Urinary bladder (tissue), 4 donors: Measurements from ENCODE around the gene ZNF541. TPM values are rescaled to one million over a fixed set of nuclear protein-coding genes. Genes with fewer than 3 reads are reported as not detected.
"Not testable (repeated sequence)": the region's sequence is repeated elsewhere in the genome, so short reads cannot be mapped to it uniquely, and the experiment has no call there.

Source experiments
- DNase-seq: peaks from one replicate; pipeline ENCODE4 v3.0.0-alpha.2; 2015; ENCODE audit errors: extremely low spot score
- H3K27ac ChIP-seq: one replicate; pipeline ENCODE4 v1.5.1; 2013; ENCODE audit warnings: low read depth, mild to moderate bottlenecking, moderate library complexity
- H3K36me3 ChIP-seq: one replicate; pipeline ENCODE4 v1.6.1; 2013; ENCODE audit warnings: mild to moderate bottlenecking, moderate library complexity; ENCODE audit not compliant: insufficient read depth
- H3K4me1 ChIP-seq: one replicate; pipeline ENCODE4 v1.6.1; 2013; ENCODE audit warnings: mild to moderate bottlenecking, moderate library complexity; ENCODE audit not compliant: insufficient read depth
- H3K4me3 ChIP-seq: one replicate; pipeline ENCODE4 v1.5.1; 2013; ENCODE audit warnings: low read depth, low read length
- WGBS: extraction: QIAGEN DNeasy Blood & Tissue Kit; methylation state at CpG from one replicate; pipeline ENCODE4 v1.1.7; 2013; 5-methylcytosine and 5-hydroxymethylcytosine counted together
- polyA plus RNA-seq: library from polyadenylated mRNA; stranded (reverse); fragments of 200-250 nt; gene quantifications from one replicate; pipeline ENCODE4 v1.2.3, GENCODE V29; 2013
- total RNA-seq: library from RNA; depleted of rRNA; stranded (reverse); fragments of >200 nt; gene quantifications from one replicate; pipeline ENCODE4 v1.2.3, GENCODE V29; 2014
- donor health status: healthy with polysubstance abuse.
- donor health status: healthy.

ZNF541 gene
- total and polyA plus RNA-seq, 2 donors = 0.16 to 0.25 TPM

DNA sequence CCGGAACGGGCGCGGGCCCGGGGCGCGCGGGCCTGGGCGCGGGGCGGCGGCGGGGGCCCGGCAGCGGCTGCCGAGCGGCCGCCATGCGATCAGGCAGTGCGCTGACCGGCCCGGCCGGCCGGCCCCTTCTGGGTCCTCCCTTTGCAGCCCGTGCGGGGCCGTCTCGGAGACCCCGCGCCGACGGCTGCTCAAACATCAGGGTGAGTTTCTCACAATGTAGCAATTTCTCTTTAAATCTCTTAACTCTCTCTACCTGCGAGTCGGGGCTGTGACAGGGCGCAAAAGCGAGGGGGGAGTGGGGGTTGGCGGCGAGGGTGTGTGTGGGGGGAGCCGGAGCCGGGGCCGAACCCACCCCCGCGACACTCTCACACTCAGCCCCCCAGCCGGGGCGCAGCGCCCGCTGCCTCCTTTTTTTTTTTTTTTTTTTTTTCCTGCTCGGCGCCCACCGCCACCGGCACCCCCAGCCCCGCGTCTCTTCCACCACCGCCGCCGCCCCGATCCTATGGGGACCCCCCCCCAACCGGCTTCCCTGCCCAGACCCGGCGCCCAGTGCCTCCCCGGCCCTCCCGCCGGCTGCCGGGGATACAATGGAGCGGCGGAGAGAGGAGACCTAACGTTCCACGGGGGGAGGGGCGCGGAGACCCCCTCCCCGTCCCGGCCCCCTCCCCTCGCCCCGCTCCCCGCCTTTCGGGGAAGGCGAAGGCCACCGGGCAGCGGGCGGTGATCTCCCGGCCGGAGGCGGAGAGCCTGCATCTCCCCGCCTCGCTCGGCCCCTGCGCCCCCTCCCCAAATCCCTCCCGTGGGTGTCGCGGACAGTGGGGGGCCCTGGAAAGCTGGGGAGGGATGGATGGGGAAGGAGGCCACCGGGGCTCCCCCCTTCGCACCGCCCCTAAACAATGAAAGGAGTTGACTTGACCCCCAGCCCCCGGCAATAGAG is 36.3 kb upstream of the ZNF541 start, which contains the start of gene BICRA:
TSS of gene BICRA (plus strand) at position 166 of the 937 bp plus-strand sequence. CDS start 64,441 bp downstream, outside the sequence.
- peaks cover 2% of the 10 kb centered on the region for H3K4me1 ChIP-seq
- DNase-seq = no peak

DNA sequence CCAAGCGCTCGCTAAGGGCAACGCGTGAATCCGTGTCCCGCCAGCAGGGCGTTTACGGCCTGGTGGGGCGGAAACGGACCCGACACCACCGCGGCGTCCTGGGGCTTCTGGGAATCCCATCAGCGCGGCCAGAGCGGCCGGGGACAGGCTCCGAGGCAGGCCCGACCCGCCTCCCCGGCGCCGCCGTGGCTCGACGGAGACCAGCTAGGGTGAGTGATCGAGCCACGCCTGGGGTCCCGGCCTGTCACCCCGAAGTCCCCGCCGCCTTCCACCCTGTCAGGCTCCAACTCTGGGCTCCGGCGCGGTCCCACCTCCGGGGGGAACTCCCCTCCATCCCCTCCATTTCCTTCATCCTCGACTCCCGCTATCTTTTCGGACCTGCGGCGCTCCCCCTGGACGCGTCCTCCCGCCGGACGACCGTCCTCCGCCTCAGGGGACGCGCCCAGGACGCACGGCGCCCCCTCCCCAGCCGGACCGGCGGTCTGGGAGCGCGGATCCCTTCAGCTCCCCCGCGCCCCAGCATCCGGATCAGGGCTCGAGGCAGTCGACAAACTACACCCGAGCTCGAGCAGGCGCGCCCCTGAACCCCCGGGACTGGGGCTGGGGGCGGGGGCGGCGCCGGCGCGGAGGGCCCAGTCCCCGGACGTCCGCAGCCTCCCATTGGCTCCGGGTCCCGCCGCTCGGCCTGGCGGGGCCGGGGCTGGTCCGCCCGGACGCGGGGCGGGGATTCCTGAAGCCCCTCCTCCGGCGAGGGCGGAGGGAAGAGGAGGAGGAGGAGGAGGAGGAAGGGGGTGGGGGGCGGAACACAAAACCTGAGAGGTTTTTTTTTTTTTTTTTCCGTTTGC is 35.3 kb upstream of the ZNF541 start:
- H3K36me3 ChIP-seq = no peaks in the 10 kb centered on the region
- peaks cover 2% of the 10 kb centered on the region for H3K4me1 ChIP-seq
- WGBS = under 1% methylated on average over 94 of the region's 94 CpGs
- peak; percentile 76 for DNase-seq
- H3K27ac ChIP-seq = peak overlapping the region; percentile 97
- H3K4me3 ChIP-seq = peak overlapping the region; percentile 98

More for the DNA sequence above, 36.3 kb upstream of the ZNF541 start, which contains the start of gene BICRA:
- Histone ChIP-seq H3K36me3 (no peaks in the 10 kb centered on the region), H3K27ac (peak within 1 kb of the TSS; percentile 97), H3K4me3 (peak within 1 kb of the TSS; percentile 98)
- WGBS = under 1% methylated on average over 93 of the region's 94 CpGs

DNA sequence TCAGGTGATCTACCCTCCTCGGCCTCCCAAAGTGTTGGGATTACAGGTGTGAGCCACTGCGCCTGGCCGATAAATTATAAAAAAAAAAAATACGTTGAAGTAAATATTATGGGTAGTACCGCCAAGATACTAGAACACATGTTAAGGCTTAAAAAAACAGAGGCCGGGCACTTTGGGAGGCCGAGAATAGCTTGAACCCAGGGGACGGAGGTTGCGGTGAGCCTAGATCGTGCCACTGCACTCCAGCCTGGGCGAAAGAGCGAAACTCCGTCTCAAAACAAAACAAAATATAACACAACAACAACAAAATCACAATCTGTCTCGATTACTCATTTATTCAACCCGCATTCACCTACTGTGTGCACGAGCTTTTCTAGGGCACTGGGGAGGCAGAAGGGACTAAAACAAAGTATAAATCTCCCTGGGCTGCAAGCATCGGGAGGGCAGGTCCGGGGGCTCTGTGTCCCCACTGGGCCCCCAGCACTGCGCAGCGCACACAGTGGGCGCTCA is 34.7 kb upstream of the ZNF541 start:
- Histone ChIP-seq H3K27ac (peak overlapping the region; percentile 97), H3K4me1 (peaks cover 2% of the 10 kb centered on the region), H3K4me3 (peak overlapping the region; percentile 98), H3K36me3 (no peaks in the 10 kb centered on the region)
- 33% methylated on average over 21 of the region's 21 CpGs for WGBS
- DNase-seq = no peak

DNA sequence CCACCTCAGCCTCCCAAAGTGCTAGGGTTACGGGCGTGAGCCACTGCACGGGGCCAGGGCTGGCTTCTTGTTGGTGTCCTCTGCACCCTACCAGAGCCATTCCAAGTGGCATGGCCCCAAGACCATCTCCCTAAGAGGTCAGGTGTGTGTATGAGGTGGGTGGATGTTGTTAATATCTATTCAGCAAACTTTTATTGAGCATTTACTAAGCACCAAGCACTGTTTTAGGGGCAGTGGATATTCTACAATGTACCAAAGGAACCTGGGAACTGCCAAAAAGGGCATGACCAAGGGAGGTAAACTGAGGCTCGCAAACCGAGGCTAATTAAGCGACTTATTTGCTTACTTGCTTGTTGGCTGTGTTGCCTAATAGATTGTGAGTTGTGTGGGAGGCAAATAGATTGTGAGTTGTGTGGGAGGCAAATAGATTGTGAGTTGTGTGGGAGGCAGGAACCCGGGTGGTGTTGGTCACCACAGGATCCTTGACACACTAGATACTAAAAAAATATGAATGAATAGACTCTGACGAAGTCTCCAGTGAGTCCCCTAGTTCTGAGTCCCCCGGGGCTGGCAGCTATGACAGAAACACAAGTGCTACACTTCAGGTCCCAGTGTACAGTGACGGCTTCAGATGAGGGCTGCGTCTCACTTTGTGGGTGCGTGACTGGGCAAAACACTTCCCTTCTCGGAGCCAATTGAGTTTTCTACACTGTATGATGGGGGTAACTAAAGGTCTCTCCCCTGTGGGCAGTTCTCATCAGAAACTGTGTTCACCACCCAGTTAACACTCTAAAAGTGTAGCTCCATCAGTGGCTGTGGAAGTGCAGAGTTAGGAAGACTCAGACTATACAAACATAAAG is 31.0 kb upstream of the ZNF541 start:
- Histone ChIP-seq H3K4me1 (no peaks in the 10 kb centered on the region), H3K27ac (no peak overlapping the region), H3K4me3 (no peak overlapping the region), H3K36me3 (no peaks in the 10 kb centered on the region)
- WGBS = 69% methylated on average over 13 of the region's 13 CpGs
- no peak for DNase-seq

DNA sequence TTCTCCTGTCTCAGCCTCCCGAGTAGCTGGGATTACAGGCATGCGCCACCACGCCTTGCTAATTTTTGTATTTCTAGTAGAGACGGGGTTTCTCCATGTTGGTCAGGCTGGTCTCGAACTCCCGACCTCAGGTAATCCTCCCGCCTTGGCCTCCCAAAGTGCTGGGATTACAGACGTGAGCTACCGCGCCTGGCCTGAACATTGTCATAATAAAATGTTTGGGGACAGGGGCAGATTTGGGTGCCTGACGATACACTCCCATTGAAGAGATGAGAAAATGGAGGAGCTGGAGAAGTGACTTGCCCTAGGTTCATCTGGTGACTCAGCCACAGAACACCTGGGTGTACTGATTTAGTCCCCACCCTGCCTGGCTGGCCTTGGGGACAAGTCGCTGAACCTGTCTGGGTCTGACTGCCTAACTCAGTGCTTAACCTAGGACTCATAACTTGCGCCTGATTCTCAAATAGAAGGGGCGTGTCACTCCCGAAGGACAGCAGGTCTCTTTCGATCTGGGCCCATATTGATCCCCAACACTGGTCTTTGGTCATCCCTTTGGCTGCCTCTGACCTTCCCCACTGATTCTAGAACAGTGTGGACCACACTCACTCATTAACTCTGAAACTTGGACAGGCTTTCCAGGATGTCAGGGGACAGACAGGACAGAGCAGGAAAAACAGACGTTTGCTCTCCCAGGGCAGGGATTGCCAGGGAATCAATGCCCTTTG is 28.4 kb upstream of the ZNF541 start:
- H3K4me1 ChIP-seq = no peaks in the 10 kb centered on the region
- H3K4me3 ChIP-seq = no peak overlapping the region
- 68% methylated on average over 17 of the region's 17 CpGs for WGBS
- no peak for DNase-seq
- H3K27ac ChIP-seq = no peak overlapping the region
- no peaks in the 10 kb centered on the region for H3K36me3 ChIP-seq

DNA sequence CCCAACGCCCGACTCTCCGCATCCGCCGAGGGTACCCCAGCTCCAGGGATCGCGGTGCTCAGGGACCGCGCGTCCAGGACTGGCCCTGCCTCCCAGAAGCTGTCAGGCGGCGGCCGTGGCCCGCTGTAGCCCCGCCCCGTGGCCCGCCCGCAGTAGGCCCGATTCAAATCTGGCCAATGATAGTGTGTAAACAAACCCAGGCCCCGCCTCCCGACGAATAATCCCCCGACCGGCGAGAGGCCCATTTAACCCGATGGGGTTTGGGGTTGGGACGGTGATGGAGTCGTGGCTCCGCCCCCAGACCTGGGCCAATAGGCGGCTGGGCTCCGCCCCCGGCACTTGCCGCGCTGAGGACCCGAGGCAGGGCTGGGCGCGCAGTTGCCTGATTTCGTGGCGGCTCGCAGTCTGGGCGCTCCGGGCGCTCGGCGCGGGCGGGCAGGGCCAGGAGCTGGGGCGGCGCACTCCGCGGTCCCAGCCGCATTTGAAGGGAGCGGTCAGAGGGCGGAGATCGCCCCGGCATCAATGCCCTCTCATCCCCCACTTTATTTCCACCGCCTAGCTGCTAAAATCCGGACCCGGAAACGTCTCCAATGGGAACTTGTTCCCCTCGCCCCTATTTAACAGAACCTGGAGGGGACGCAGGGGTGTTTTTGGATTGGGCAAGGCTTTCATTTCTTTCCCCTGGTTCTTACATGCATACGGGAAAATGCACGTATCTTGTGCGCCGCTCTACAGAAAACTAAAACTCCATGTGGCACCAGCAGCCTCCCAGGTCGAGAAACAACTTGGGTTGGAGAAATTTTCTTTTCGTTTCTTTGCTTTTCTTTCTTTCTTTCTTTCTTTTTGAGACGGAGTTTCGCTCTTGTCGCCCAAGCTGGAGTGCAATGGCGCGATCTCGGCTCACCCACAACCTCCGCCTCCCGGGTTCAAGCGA is 27.6 kb upstream of the ZNF541 start:
- WGBS = 3% methylated on average over 77 of the region's 77 CpGs
- peak overlapping the region; percentile 32 for H3K4me3 ChIP-seq
- no peaks in the 10 kb centered on the region for H3K4me1 ChIP-seq
- DNase-seq = peak; percentile 97
- H3K27ac ChIP-seq = peak overlapping the region; percentile 89
- H3K36me3 ChIP-seq = no peaks in the 10 kb centered on the region

DNA sequence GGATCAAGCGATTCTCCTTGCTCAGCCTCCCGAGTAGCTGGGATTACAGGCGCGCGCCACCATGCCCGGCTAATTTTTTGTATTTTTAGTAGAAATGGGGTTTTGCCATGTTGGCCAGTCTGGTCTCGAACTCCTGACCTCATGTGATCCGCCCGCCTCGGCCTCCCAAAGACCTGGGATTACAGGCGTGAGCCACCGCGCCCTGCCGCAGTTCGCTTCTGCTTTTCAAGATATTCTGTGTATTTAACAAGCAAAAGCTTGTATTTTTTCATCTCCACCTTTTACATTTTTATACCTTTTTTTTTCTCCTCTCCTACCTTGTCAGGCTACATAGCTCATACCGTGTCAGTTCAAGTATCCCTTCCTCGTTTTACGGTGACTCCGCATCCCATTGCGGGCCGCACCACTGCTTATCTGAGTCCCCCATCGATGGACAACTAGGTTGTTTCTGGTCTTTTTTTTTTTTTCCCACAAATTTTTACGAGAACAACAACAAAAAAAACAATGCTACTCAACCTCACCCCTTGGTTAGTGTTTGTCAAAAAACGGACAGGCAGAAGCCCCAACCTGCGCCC is 26.8 kb upstream of the ZNF541 start:
- Histone ChIP-seq H3K27ac (peak overlapping the region; percentile 89), H3K4me3 (peak overlapping the region; percentile 25)
- H3K36me3 ChIP-seq, H3K4me1 ChIP-seq, DNase-seq: not testable (repeated sequence)
- 32% methylated on average over 25 of the region's 25 CpGs for WGBS

DNA sequence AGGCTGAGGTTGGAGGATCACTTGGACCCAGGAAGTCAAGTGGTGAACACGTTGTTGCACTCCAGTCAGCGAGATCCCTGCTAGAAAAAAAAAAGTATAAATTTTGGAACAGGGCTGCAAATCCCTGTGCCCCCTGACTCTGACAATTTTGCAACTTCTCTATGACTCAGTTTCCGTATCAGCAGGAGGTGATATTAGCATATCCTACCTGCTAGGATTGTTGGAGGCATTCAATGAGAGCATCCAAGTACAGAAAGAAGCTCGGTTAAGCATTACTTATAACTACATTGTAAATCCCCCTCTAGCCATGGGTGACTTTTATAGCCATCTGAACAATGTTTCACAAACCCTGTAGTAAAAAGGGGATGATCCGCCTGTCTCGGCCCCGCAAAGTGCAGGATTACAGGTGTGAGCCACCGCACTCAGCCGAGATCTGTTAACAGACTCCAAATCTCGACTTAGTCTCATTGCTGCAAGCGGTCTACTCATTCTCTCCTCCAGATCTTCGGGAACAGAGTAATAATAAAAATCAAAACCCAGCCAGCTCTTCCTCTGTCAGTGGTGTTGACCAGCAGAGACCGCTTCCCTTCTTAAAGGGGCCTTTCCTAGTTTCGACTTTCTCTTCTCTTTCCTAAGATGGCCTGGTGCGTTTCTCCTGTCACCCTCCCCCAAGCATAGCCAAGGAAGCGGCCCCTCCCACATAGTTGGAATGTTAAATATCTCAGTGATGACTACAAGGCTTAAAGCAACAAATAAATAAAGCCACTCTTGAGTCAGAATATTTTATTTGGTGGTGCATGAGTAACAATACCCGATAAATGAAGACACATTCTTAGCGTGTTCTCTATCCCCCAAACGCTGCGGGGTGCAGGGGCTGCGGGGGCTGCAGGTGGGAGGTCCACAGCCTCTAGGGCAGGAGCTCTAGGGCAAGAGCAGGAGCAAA is 25.7 kb upstream of the ZNF541 start:
- H3K4me3 ChIP-seq = peak overlapping the region; percentile 10
- no peak for DNase-seq
- H3K27ac ChIP-seq = peak overlapping the region; percentile 66
- WGBS = 9% methylated on average over 21 of the region's 21 CpGs
- H3K36me3 ChIP-seq = no peaks in the 10 kb centered on the region
- no peaks in the 10 kb centered on the region for H3K4me1 ChIP-seq

DNA sequence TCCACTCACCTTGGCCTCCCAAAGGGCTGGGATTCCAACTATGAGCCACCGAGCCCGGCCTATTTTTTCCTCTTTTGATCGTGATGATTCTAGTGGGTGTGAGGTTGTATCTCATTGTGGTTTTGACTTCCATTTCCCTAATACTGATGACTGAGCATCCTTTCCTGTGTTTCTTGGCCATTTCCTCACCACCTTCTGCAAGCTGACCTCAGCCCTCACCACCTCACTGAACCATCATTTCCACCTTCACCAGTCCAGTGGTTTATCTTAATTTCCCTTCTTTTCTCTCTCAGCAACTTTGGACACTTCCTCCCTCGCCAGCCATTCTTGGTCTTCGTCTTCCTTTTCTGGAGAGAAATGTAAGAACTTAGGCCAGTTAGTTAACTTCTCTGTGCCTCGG is 23.0 kb upstream of the ZNF541 start:
- no peaks in the 10 kb centered on the region for H3K4me1 ChIP-seq
- H3K36me3 ChIP-seq = no peaks in the 10 kb centered on the region
- no peak overlapping the region for H3K4me3 ChIP-seq
- WGBS = 80% methylated on average over 6 of the region's 6 CpGs
- DNase-seq = no peak
- H3K27ac ChIP-seq = no peak overlapping the region

DNA sequence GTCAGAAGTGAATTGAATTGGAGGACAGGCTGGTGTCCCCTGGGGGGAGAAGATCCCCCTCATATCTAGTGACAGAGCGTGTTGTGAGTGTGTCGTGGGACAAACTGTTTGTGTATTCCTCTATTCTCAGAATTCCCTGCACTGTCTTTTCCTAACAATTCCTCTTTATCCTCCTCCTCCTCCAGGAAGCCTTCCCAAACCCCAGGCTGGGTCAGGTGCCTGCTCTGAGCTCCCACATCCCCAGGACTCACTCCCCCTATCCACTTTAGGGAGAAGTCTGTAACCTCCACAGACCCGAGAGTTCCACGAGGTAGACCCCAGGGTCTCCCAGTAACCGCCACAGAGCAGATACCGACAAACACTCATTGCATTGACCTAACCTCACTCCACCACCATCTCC is 20.9 kb upstream of the ZNF541 start:
- Histone ChIP-seq H3K36me3 (no peaks in the 10 kb centered on the region), H3K27ac (no peak overlapping the region), H3K4me1 (no peaks in the 10 kb centered on the region), H3K4me3 (no peak overlapping the region)
- 84% methylated on average over 6 of the region's 6 CpGs for WGBS
- DNase-seq = no peak
